K562 treated with DMSO at 1 percent for 12 hours (cell line): ENCODE data around the gene PSG2. TPM values are rescaled to one million over a fixed set of nuclear protein-coding genes. Genes with fewer than 3 reads are reported as not detected.

Experiments
- total RNA-seq: library from RNA; unstranded; fragments of 300-600 nt; gene quantifications from 2 replicates; pipeline ENCODE4 v1.2.3, GENCODE V29; 2022; ENCODE audit not compliant: insufficient read depth

PSG2 gene
- total RNA-seq: not detected in 2 replicates

GRCh38 chr19:43082601-43083000 is at the start of gene PSG2:
TSS of gene PSG2 (minus strand) at chr19:43082701. CDS start at chr19:43082569, 132 bp downstream.

DNA sequence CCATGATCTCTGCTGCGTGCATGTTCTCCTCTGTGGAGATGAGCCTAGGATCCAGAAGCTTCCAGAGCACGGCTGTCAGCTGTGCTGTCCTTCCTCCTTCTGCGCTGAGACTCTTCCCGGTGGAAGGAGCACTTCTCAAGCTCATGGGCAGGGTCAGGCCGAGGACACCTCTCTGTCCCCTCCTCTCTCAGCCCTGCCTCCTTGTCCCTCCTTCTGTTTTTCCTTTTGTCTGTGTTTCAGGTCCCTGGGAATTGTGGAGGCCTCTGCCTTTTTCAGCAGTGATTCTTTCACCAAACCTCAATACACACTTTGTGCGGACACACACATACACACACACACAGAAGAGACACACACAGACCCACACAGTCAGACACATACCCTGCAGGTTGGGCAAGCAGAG is 56.1 kb downstream of the PSG2 start, which contains the start of gene PSG11:
PSG11 (minus strand) TSS at position 101 of the 400 bp plus-strand sequence; CDS start at position 4, 97 bp downstream.

Other genes starting within 250 kb of the PSG2 start
- not detected in 2 replicates for gene PSG1, start 203.0 kb downstream of the PSG2 start, total RNA-seq
- not detected in 2 replicates for gene PSG6, start 164.8 kb downstream of the PSG2 start, total RNA-seq
- not detected in 2 replicates for gene PSG7, start 145.5 kb downstream of the PSG2 start, total RNA-seq
- gene PSG11, start 56.2 kb downstream of the PSG2 start, total RNA-seq: not detected in 2 replicates
- gene PSG5, start 103.8 kb upstream of the PSG2 start, total RNA-seq: not detected in 2 replicates
- not detected in 2 replicates for gene PSG4, start 122.9 kb upstream of the PSG2 start, total RNA-seq
- not detected in 2 replicates for gene PSG9, start 186.8 kb upstream of the PSG2 start, total RNA-seq